Testis (tissue), 3 donors: Measurements from ENCODE around the gene PRELID1. TPM values are rescaled to one million over a fixed set of nuclear protein-coding genes. Genes with fewer than 3 reads are reported as not detected.

Source experiments
- DNase-seq: peaks from one replicate; pipeline ENCODE4 v3.0.0-alpha.2; 2019
- H3K27ac ChIP-seq, 2 donors: fragments of 200-600 bp; sonication (generic); one replicate each; pipeline ENCODE4 v1.5.1; 2019
- H3K27me3 ChIP-seq: fragments of 200-600 bp; sonication (generic); one replicate; pipeline ENCODE4 v1.5.1; 2019
- H3K36me3 ChIP-seq: fragments of 200-600 bp; sonication (generic); one replicate; pipeline ENCODE4 v1.5.1; 2017; ENCODE audit warnings: low read depth; ENCODE audit errors: missing control alignments
- H3K4me1 ChIP-seq: fragments of 200-600 bp; sonication (generic); one replicate; pipeline ENCODE4 v1.5.1; 2019
- H3K4me3 ChIP-seq, 2 donors: fragments of 200-600 bp; sonication (generic); one replicate each; pipeline ENCODE4 v1.5.1; 2017 to 2019
- H3K9me3 ChIP-seq: fragments of 200-600 bp; sonication (generic); one replicate; pipeline ENCODE4 v1.5.1; 2017
- POLR2A ChIP-seq: fragments of 450-650 bp; IDR thresholded peaks from one replicate; pipeline ENCODE4 v1.6.1; 2017; ENCODE audit warnings: antibody characterized with exemption, mild to moderate bottlenecking, moderate library complexity
- WGBS, 2 donors: methylation state at CpG; one replicate each; pipeline ENCODE4 v1.1.5; 2018; 5-methylcytosine and 5-hydroxymethylcytosine counted together
- intact Hi-C: fragments of 100-400 bp; cut with DNase I; formaldehyde crosslinking; loops from one replicate; pipeline ENCODE4 v1.15.1; 2023; ENCODE audit warnings: low total_unique reads
- polyA plus RNA-seq: library from polyadenylated mRNA; stranded (reverse); fragments of 350-450 nt; fragmentation: Illumina TruSeq; extraction: RNeasy Lipid Tissue Mini Kit (QIAGEN cat#74804); gene quantifications from one replicate; pipeline ENCODE4 v1.2.3, GENCODE V29; 2014; ENCODE audit warnings: low read depth, low replicate concordance; ENCODE audit not compliant: insufficient read depth
- total RNA-seq, 2 donors: library from RNA; depleted of rRNA; stranded (reverse); fragments of >200 nt; gene quantifications; one replicate each; pipeline ENCODE4 v1.2.3, GENCODE V29; 2016
- TF ChIP-seq, protein P1 (sequence below), 3 experiments: fragments of 450-650 bp in 2 of 3; fragments of 200-600 bp in 1 of 3; sonication (generic) in 1 of 3; IDR thresholded peaks; one replicate each; pipeline ENCODE4 v1.5.1; 2016 to 2019; ENCODE audit warnings: antibody characterized with exemption in 3 of 3, mild to moderate bottlenecking in 2 of 3, moderate library complexity in 1 of 3

The PRELID1 gene
- total and polyA plus RNA-seq, 3 donors from 2014 or later: 65.7 to 83.4 (median 78.3) TPM

DNA sequence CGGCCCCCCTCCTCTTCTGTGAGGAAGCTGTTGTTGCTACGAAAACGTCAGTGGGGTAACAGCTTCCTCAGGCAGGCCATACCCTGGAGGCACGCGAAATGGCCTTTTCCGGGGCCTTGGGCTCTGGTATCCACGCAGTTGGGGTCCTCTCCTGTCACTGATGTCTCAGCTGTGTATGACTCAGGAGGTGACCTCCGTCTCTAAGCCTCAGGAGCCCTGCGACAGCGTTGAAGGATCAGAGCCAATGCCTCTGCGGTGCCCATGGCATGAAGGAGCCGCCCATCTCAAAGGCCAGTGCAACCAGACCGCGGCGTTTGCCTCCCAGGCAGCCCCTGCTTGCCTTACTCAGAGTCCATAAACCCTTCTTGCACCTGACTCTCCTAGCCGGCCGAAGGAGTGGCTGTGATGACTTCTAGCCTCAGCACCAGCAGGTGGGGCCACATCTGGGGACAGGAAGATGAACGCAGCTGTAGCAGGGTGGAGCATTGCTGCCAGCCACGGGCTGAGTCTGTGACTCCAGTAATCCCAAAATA, 9.1 kb downstream of the PRELID1 start:
- intact Hi-C loops: no loop called here
- Histone ChIP-seq H3K9me3 (no peaks in the 10 kb centered on the region), H3K27me3 (no peaks in the 10 kb centered on the region), H3K27ac (no peak overlapping the region), H3K4me3 (peak overlapping the region; percentile 7 to 59), H3K4me1 (peaks cover 28% of the 10 kb centered on the region), H3K36me3 (no peaks in the 10 kb centered on the region)
- no peak for TF ChIP-seq POLR2A
- TF ChIP-seq, protein P1, sequence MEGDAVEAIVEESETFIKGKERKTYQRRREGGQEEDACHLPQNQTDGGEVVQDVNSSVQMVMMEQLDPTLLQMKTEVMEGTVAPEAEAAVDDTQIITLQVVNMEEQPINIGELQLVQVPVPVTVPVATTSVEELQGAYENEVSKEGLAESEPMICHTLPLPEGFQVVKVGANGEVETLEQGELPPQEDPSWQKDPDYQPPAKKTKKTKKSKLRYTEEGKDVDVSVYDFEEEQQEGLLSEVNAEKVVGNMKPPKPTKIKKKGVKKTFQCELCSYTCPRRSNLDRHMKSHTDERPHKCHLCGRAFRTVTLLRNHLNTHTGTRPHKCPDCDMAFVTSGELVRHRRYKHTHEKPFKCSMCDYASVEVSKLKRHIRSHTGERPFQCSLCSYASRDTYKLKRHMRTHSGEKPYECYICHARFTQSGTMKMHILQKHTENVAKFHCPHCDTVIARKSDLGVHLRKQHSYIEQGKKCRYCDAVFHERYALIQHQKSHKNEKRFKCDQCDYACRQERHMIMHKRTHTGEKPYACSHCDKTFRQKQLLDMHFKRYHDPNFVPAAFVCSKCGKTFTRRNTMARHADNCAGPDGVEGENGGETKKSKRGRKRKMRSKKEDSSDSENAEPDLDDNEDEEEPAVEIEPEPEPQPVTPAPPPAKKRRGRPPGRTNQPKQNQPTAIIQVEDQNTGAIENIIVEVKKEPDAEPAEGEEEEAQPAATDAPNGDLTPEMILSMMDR (IDR thresholded peaks at IDR 0.05): no peak
- DNase-seq: no peak
- 12 to 16% methylated on average over 4 to 19 of the region's 19 CpGs for WGBS, 2 donors

DNA sequence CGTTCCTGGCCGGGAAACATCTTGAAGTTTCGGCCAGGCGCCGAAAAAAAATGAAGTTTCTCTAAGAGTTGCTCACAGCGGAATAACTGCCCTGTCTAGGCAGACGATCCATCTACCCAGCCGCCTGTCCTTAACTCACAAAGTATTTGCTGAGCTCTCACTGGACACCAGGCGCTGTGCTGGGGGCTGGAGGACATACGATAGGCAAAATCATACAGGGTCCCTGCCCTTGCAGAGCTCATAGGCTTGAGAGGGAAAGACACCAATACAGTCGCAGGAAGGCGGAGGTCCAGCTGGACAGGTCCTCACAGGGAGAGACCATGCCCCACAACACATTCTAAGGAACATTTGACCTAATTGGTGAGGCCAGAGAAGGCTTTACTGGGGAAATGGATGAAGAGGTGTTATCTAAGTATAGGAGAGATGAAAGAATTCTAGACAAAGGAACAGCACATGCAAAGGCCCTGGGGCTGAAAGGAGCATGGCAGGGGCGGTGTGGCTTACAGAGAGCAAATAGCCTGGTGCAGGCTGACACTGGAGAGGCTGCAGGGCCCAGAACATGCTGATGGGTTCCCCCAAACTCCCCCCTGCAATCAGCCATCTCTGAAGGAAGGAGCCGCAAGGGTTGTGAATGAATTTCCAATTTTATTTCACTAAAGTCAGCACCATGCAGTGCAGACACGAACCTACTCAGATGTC, 10.1 kb downstream of the PRELID1 start:
- Histone ChIP-seq H3K27ac (no peak overlapping the region), H3K4me3 (no peak overlapping the region), H3K36me3 (no peaks in the 10 kb centered on the region), H3K9me3 (no peaks in the 10 kb centered on the region), H3K4me1 (peaks cover 28% of the 10 kb centered on the region), H3K27me3 (no peaks in the 10 kb centered on the region)
- TF ChIP-seq, protein P1 (IDR thresholded peaks at IDR 0.05): no peak
- TF ChIP-seq POLR2A: no peak
- no peak for DNase-seq
- WGBS, 2 donors: 91 to 93% methylated on average over 15 of the region's 15 CpGs
- intact Hi-C loops: no loop called here

DNA sequence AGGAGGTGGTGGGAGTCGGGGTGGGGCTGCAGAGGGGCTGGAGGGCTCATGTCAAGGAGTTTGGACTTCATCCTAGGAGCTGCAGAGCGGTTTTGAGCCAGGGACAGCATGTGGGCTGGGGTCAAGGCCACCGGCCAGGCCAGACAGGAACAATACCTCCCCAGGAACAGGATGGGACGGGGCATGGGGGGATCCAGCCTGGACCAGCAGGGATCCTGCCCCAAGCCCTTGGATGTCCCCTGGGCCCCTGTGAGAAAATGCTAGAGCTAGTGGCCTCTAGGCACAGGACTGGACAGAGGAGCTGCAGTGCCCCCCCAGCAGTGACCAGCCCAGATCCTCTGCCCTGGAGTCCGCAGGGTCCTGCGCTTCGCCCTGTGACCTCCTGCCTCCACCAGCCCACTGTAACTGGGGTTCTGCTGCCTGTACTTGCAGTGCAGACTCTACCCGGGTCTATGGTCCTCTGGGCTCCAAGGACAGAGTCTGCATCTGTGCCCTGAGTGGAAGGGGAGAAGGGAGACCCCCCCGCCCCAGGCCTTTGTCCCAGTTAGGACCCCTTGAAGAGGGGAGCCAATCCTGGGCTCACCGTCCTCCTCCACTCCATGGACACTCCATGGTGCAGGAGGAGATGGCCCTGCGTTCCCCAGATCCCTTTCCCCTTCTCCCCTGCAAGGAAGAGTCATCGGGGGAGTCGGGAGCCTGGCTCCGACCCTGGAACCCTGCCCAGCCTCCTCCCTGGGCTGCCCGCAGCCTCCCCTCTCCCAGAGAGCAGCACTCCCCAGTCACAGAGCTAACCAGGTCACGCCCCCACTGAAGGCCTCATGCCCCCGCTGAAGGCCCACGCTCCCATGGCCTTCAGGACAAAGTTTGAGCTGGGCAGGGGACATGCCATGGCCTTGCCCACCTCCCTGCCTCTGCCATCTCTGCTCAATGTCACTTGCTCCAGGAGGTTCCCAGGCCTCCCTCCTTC, 11.1 kb downstream of the PRELID1 start:
- TF ChIP-seq, protein P1 (IDR thresholded peaks at IDR 0.05): no peak
- no peak for TF ChIP-seq POLR2A
- no peak overlapping the region for H3K4me3 ChIP-seq
- DNase-seq: peak; percentile 50
- no peak overlapping the region for H3K27ac ChIP-seq
- H3K4me1 ChIP-seq: peaks cover 28% of the 10 kb centered on the region
- no peaks in the 10 kb centered on the region for H3K27me3 ChIP-seq
- H3K9me3 ChIP-seq: no peaks in the 10 kb centered on the region
- intact Hi-C loops: no loop called here
- WGBS, 2 donors: 50 to 53% methylated on average over 11 to 18 of the region's 18 CpGs
- no peaks in the 10 kb centered on the region for H3K36me3 ChIP-seq

DNA sequence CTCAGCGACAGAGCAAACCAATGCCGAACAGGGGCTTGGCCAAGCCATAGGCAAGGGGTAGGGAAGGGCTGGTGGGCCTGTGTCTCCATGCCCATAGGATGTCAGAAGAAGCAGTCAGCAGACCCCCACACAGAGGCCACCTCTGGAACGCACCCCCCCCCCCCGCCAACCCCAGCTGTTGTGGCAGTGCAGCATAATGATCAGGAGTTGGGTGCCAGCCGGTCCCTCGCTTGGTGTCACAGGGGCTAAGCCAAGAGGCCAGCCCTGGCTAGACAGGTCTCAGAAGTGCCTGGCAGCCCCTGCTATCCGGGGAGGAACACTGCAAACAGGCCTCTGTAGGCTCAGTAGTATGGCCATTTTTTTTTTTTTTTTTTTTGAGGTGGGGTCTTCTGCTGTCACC, 11.8 kb downstream of the PRELID1 start:
- H3K27ac ChIP-seq: no peak overlapping the region
- DNase-seq: no peak
- WGBS, 2 donors: 70 to 86% methylated on average over 2 to 7 of the region's 7 CpGs
- no peaks in the 10 kb centered on the region for H3K27me3 ChIP-seq
- no peak overlapping the region for H3K4me3 ChIP-seq
- intact Hi-C loops: no loop called here
- no peaks in the 10 kb centered on the region for H3K36me3 ChIP-seq
- no peaks in the 10 kb centered on the region for H3K9me3 ChIP-seq
- peaks cover 28% of the 10 kb centered on the region for H3K4me1 ChIP-seq
- no peak for TF ChIP-seq POLR2A
- TF ChIP-seq, protein P1 (IDR thresholded peaks at IDR 0.05): no peak
